GM21381 (cell line): ENCODE data around the gene GPR157.
A peak's percentile ranks its signal among the peaks of the same experiment; 100 is the strongest.

Source experiments
- ATAC-seq: cut with Tn5 transposase; IDR thresholded peaks from one replicate; pipeline ENCODE4 v1.9.1; 2021; ENCODE audit warnings: mild to moderate bottlenecking, moderate library complexity; ENCODE audit not compliant: unreplicated experiment

Gene GPR157

DNA sequence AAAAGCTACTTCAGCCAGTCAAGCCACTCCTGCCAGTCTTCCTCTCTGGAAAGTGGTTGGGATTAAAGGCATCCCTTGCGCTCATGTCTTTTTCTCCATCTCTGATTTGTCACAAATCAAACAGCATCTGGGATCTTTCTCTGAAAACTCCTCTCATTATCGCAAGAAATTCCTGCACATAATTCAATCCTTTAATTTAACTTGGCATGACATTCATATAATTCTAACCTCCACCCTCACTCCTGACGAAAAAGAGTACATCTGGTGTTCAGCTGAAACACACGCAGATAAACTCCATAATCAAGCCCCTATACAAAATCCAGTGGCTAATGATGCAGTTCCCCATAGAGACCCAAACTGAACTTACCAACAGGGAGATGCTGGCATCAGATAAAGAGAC, 40.1 kb downstream of the GPR157 start:
- ATAC-seq: no peak

DNA sequence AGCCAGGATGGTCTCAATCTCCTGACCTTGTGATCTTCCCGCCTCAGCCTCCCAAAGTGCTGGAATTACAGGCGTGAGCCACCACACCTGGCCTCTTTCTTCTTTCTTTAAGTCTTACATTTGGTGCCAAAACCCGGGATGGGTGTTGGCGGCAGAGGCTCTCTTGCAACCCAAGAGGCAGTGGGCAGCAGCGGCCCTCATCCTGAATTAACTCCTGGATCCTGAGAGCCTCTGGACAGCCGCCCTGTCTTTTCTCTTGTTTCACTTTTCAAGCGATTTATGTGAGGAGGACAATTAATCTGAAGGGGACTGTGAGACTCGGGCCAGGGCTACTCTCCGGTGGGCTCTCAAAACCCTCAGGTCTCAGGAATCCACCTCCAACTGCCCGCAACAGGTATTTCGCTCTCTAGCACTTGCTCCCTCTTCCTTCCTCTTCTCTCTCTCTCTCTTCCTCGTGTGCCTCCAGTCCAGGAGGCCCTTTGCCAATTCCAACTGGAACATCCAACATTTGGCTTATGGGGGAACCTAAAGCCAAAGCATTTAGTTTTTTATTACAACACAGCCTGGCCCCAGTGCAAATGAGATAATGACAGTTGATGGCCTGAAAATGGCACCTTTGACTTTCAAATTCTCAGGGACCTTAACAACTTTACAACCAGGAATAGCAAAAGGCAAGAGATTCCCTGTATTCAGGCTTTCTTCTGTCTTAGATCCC, 41.3 kb downstream of the GPR157 start:
- no peak for ATAC-seq

DNA sequence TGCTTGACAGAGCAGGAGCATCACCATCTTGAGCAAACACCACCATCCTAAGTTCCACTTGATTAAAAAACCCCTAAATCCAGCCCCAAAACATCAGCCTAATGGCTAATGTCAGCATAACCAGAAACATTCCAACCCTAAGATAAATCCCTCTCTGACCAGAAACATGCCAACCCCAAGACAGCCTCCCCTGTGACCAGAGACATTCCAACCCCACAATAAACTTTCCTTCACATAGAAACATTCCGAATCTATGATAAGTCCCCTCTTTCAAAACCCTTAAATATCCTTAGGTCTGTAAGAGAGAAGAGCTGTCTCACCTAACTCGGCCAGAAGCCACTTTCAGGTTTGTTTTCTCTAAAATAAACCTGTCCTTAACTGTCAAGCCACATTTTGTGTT, 42.1 kb downstream of the GPR157 start:
- ATAC-seq: no peak

DNA sequence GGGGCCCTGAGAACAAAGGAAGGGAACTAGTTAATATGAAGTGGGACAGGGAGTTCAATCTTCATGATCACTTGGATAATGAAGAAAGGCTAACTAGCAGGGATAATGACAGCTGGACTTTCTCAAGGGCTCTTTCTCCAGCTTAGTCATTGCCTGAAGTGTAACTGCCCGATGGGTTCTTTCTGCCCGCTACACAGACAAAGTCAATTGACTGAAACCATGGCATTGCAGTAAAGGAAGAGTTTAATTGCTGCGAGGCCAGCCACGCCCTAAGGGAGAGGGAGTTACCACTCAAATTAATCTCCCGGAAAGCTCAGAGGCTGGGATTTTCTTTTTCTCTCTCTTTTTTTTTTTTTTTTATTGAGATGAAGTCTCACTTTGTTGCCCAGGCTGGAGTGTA, 42.9 kb downstream of the GPR157 start:
- ATAC-seq: no peak

DNA sequence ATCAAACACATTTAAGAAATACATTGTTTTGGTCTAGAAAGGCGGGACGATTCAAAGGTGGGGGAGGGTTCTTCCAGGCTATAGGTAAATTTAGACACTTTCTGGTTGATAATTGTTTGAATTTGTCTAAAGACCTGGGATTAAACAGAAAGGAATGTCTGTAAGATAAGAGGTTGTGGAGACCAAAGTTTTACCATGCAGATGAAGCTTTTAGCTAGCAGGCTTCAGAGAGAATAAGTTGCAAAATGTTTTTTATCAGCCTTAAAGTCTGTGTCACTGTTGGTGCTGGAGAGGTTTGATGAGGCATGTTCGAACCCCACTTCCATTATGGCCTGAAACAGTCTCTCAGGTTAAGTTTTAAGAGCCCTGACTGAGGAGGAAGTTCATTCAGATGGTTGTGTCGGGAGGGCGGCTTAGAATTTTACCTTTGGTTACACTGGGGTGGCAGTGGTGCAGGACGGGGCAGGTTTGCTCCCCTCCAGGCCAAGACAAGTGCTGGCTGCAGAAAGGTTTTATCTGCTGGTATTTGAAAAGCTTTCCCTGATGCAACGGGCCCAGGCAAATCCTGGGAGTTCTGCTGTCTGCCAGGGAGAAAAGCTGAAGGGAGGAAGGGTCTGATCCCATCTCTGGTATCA, 43.5 kb downstream of the GPR157 start:
- no peak for ATAC-seq

DNA sequence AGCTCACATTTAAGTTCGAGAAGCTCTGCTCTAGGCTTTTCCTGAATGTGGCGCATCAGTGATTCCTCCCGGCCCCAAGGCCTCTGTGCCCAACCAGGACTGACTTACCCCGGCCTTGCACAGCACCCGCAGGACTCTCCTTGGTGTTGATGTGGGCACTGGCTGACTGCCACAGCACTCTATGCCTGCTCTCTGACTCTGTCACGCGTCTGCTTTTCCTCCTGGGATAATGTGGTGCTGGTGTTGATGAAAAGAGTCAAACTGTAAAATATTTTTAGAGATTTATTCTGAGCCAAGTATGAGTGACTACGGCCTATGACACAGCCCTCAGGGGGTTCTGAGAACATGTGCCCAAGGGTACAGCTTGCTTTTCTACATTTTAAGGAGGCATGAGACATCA, 44.0 kb downstream of the GPR157 start:
- no peak for ATAC-seq

DNA sequence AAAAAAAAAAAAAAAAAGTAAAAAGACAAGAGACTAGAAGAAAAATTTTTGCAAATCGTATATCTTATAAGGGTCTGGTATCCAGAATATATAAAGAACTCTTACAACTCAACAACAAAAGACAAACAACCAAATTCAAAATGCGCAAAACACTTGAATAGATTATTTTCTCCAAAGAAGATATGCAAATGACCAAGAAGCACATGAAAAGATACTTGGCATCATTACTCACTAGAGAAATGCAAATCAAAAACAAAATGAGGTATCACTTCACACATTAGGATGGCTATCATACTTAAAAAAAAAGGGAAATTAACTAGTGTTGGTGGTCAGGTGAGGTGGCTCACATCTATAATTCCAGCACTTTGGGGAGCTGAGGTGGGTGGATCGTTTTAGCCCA, 47.4 kb downstream of the GPR157 start:
- ATAC-seq: no peak

DNA sequence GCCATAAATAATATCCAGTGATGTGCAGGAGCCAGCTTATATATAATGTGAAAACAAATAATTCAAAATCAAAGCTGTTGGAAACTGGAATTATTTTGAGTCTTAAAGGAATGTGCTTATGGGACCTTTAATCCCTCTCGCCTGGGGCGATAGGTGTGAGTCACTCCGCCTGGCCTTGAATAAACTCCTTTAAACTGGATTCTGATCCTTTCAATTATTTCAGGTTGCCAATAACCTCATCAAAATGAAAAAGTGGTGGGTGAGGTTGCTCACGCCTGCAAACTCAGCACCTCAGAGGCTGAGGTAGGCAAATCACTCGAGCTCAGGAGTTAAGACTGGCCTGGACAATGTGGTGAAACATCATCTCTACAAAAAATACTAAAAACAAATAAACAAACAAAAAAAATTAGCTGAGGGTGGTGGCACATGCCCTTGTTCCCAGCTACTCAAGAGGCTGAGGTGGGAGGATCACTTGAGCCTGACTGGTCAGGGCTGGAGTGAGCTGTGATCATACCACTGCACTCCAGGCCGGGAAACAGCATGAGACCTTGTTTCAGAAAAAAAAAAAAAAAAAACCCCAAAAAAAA, 48.1 kb downstream of the GPR157 start:
- no peak for ATAC-seq

DNA sequence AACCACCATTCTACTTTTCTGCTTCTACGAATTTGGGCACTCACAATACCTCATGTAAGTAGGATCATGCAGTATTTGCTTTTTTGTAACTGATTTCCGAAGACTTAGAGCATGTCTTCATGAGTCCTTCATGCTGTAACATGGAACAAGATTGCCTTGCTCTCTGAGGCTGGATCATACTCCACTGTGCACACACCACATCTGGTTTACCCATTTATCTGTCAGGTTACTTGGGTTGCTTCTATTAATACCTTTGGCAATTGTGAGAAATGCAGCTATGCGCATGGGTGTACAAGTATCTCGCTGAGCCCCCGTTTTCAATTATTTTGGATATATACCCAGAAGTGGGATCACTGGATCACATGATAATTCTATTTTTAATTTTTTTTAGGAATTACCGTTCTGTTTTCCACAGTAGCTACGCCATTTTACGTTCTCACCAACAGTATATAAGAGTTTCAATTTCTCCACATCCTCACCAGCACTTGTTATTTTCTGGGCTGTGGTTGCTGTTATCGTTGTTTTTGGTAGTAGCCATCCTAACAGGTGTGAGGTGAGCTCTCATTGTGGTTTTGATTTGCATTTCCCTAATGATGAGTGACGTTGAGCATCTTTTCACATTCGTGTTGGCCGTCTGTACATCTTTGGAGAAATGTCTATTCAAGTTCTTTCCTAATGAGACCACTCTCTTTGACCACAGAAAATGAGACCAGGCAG, 48.8 kb downstream of the GPR157 start:
- peak; percentile 47 for ATAC-seq

DNA sequence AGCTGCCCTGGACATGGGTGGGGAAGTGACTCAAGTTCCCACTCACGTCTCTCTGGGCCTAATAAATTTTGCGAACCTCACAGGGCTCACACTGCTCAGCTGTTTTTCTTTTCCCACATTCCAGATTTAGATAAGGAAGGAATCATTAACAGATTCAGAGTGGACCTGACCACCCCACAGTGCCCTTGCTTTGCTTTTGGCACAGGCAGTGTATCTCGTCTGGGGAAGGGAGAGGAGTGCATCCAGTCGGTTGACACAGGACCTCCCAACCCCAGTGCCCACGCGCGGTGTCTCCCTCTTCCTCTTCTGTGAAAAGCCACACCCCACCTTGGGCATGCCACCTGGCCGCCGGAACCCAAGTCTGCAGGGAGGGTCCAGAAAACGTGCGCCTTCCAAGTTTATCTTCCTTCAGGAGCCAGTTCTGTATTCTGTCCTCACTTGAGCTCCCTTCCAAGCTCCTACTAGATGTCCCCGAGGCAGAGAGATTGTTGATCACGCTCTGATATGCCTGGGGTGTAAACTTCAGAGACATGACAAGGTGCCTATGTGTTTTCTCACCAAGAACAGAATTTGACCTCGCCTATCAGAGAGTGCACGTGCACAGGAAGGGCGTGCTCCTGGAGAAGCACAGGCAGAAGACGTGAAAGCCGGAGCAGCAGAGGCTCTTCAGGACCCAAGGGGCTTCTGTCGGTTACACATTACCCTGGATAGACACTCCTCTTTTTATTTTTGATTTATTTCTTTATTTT, 50.0 kb downstream of the GPR157 start:
- ATAC-seq: no peak

DNA sequence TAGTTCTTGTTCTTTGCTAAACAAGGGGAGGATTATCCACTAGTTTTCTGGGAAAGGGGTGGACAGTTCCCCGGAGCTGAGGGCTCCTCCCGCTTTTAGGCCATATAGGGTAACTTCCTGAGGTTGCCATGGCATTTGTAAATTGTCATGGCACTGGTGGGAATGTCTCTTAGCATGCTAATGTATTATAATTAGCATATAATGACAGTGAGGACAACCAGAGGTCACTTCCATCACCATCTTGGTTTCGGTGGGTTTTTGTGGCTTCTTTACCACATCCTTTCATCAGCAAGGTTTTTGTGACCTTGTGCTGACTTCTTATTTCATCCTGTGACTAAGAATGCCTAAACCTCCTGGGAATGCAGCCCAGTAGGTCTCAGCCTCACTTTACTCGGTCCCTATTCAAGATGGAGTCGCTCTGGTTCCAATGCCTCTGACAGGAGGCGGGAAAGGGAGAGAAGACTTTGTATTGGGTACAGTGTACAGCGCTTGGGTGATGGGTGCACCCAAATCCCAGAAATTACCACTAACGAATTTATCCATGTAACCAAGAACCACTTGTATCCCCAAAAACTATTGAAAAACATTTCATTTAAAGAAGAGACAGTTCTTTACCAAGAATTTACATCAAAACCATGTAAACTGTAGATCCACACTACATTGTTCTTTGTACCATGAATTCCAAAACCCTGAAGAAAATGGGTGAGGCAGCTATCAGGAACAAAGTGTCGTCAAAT, 50.7 kb downstream of the GPR157 start:
- no peak for ATAC-seq

DNA sequence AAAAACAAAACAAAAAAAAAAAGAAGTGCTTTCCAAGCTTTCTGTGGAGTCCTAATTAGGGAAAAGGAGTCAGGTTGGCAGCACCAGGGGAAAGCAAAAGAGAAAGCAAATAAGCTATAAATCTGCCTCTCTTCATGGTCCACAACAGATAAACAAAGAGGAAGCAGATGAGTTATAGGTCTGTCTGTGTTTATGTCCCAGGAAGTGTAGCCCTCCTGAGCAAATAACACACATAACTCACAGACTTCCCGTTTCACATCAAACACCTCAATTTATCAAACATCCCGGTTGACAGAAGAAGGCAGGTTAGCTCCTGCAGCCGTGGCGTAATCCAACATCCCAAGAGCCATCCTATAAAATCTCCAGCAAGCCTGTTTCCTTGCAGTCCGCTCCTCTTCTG, 53.9 kb downstream of the GPR157 start:
- no peak for ATAC-seq

DNA sequence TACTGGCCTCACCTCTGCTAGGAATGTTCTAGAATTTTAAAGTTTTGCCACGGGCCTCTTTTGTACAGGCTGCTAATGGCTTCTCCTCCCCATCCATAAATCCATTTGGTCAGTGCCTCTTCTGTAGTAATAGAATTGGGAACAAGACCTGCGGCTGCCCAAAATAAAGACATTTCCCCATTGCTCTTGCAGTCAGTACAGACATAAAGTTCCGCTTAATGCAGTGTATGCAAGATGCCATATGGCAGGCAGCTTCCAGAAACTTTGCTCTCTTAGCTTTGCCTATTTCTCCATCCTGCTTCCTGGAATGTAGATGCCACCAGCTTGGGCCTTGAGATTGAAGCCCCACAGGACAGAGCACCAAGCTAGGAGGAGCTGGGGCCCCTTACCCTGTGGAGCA, 55.8 kb downstream of the GPR157 start:
- no peak for ATAC-seq

DNA sequence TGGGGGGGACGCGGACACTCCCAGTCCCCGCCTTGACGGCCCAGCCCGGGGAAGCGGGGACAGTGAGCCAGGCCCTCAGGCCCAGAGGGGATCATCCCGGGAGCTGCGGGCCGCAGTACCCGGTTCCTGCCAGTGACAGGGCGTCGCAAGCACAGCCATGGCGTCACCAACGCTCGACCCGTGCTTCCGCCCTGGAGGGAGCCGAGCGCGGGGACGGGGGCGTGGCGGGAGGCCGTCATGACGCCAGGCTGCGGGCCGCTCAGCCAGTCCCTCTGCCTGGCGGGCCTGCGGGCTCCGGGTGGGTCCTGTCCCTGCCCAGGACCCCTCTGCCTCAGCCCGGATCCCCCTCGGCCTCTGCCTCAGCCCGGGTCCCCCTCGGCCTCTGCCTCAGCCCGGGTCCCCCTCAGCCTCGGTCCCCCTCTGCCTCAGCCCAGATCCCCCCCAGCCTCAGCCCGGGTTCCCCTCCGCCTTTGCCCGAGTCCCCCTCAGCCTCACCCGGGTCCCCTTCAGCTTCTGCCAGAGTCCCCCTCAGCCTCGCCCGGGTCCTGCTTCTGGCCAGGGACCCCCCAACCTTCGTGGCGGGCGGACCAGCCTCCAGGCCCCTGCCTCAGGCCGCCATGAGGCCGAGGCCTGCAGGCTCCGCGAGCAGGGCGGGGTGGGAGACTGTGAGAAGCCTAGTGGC, 57.2 kb downstream of the GPR157 start:
- ATAC-seq: no peak

DNA sequence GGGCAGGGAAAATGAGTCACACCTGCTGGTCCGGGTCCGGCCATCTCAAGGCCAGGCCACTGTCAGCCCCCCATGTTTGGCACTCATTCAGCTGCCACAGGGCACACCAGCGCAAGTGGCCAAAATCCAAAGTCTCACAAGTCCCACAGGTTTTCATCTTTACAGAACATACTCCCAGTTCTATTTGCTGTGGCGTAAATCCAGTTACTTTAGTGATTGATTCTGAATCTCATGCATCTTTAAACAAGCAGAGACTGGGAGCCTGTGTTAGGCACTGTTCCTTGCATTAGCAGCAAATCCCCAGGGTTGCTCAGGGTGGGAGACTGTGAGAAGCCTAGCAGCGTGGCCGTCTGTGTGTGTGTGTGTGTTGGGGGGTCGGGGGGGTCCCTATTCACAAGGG, 58.4 kb downstream of the GPR157 start:
- ATAC-seq: no peak

DNA sequence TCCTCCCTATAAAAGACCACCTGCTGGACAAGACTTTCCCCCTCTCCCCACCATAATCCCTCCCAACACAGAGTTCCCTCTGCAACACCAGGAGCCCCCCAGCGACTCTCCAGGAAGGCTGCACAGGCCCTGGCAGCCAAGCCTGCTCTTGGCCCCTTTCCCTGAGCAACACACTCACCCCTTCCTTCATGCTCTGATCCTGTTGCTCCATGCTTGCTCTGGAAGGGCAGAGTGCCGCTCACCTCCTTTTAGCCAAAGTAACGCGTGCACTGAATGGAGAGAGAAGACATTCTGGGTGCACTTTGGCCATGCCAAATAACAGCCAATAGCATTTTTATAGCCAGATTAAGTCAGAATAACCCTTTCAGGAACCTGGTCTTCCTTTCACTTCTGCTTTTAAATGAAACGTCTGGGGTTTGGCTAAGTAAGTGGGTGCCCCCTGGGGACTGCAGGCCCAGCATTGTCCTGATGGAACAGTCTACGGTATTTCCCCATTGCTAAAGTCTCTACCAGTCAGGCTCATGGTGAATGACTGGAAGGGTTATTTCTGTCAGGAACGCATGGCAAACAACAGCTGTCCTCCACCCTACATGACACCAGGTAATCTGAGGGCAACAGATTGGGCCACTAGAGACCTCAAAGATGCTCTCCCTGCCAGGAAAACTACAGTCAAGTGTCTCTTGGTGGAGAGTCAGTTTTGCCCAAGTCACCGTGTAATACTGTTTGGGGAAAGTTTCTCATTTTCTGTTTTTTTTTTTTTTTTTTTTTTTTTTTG, 59.4 kb downstream of the GPR157 start, which contains the start of gene SLC2A5:
TSS of gene SLC2A5 (minus strand) at position 310 of the 775 bp plus-strand sequence. CDS start at position 211, 99 bp downstream.
- peak; percentile 91 for ATAC-seq

DNA sequence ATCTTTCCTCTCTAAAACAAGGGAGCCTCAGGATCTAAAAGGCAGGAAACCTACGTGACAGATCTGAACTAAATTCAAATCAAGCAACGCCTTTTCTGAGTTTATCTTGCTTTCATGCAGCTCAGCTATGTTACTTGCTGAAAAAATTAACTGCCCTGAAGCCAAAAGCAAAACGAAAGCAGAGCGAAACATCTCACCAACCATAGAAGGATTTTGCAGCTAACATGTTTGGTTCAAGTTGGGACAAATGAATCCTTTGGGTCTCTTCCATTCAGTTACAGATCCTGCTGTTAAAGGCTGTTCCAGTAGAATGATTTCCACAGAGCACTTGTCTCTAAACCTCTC, 59.9 kb downstream of the GPR157 start:
- peak; percentile 1 for ATAC-seq

DNA sequence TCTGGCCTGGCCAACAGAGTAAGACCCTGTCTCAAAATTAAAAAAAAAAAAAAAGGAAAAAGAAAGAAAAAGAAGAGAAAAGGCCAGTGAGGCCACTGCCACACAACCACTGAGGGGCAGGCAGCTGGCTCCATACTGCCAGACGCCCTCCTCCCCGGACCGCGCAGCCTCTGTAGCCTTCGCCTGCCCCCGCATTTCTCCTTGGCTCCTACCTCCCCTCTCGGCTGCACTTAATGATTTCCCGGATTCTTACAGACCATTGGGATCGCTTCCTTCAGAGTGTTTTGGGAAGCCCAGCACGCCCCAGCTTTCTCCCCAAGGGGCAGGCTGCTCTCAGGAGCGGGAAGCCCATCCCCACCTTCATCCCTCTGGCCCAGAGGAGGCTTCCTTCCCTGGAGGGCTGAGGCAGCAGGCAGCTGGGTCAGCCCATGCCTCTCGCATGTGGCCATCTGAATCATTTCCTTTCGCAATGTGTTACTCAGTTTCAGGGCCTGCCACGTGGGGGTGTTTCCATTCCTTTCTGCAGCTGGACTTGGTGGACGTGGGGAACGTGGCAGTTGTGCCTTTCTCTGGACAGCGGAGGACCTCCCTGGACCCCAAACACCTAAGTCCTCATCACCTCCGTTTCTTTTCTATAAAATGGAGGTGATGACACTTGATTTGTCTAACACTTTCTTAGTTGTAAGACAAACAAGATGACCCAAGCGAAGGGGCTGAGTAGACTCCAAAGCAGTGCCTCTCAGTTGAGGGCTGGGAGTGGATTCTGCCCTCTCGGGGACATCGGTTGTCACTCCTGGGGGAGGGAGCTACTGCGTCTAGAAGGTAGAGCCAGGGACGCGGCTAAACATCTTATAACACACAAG, 61.7 kb downstream of the GPR157 start:
- no peak for ATAC-seq
